Renal cortical epithelial cell (primary cell): ENCODE data around the gene PLCH1. TPM values are rescaled to one million over a fixed set of nuclear protein-coding genes. Genes with fewer than 3 reads are reported as not detected.
"Not testable (repeated sequence)": the region's sequence is repeated elsewhere in the genome, so short reads cannot be mapped to it uniquely, and the experiment has no call there.

Experiments
- DNase-seq: peaks from one replicate; pipeline ENCODE4 v3.0.0-alpha.2; 2011; ENCODE audit warnings: low read depth
- total RNA-seq: library from RNA; depleted of rRNA; stranded (reverse); fragments of >200 nt; gene quantifications from 2 replicates; pipeline ENCODE4 v1.2.3, GENCODE V29; 2014

PLCH1 gene
- total RNA-seq, 1 donor from 2014 or later, result 2.8 TPM

- DNase-seq, result no peak
These were observed 98.2 kb downstream of the PLCH1 start for GRCh38 chr3:155646669-155647068.

GRCh38 chr3:155646128-155646527 lies 98.7 kb downstream of the PLCH1 start:
- DNase-seq, result no peak

GRCh38 chr3:155643581-155644165 lies 101.2 kb downstream of the PLCH1 start:
- peak; percentile 10 for DNase-seq

GRCh38 chr3:155641956-155642355 lies 102.9 kb downstream of the PLCH1 start:
- no peak for DNase-seq

- peak; percentile 47 for DNase-seq
These were observed 104.8 kb downstream of the PLCH1 start for GRCh38 chr3:155640098-155640497.

GRCh38 chr3:155639462-155640055 lies 105.3 kb downstream of the PLCH1 start:
- no peak for DNase-seq

GRCh38 chr3:155638461-155638860 lies 106.4 kb downstream of the PLCH1 start:
- DNase-seq, result not testable (repeated sequence)

GRCh38 chr3:155637567-155637966 lies 107.3 kb downstream of the PLCH1 start:
- DNase-seq, result no peak

- no peak for DNase-seq
These were observed 109.8 kb downstream of the PLCH1 start for GRCh38 chr3:155635056-155635455.

- no peak for DNase-seq
These were observed 110.7 kb downstream of the PLCH1 start for GRCh38 chr3:155634121-155634719.

GRCh38 chr3:155631323-155632019 lies 113.4 kb downstream of the PLCH1 start:
- DNase-seq, result no peak

GRCh38 chr3:155629556-155629955 lies 115.3 kb downstream of the PLCH1 start:
- no peak for DNase-seq

- DNase-seq, result no peak
These were observed 115.8 kb downstream of the PLCH1 start for GRCh38 chr3:155629056-155629455.

- not testable (repeated sequence) for DNase-seq
These were observed 122.2 kb downstream of the PLCH1 start for GRCh38 chr3:155622647-155623046.

GRCh38 chr3:155620552-155620951 lies 124.3 kb downstream of the PLCH1 start:
- not testable (repeated sequence) for DNase-seq

- DNase-seq, result no peak
These were observed 125.6 kb downstream of the PLCH1 start for GRCh38 chr3:155619118-155619915.

- DNase-seq, result no peak
These were observed 126.3 kb downstream of the PLCH1 start for GRCh38 chr3:155618543-155618942.

GRCh38 chr3:155617346-155617925 lies 127.4 kb downstream of the PLCH1 start:
- no peak for DNase-seq

GRCh38 chr3:155615141-155615540 lies 129.7 kb downstream of the PLCH1 start:
- not testable (repeated sequence) for DNase-seq

GRCh38 chr3:155614410-155614809 lies 130.5 kb downstream of the PLCH1 start:
- not testable (repeated sequence) for DNase-seq

- DNase-seq, result no peak
These were observed 133.4 kb downstream of the PLCH1 start for GRCh38 chr3:155611456-155611855.

GRCh38 chr3:155609586-155609985 lies 135.3 kb downstream of the PLCH1 start:
- no peak for DNase-seq
